Gastrocnemius medialis (tissue), 4 donors: ENCODE data around the gene HIVEP1. TPM values are rescaled to one million over a fixed set of nuclear protein-coding genes. Genes with fewer than 3 reads are reported as not detected.

Experiments used
- ATAC-seq, 2 donors: fragments of 150-250 bp; one replicate each; pipeline ENCODE4 v1.9.1; 2016
- DNase-seq, 2 donors: peaks; one replicate each; pipeline ENCODE4 v3.0.0-alpha.2; 2019
- H3K27ac ChIP-seq, 4 donors: fragments of 200-600 bp; sonication (generic); 1 replicate in 1 of 4; 2 replicates in 3 of 4; pipeline ENCODE4 v1.5.1; 2016 to 2018; ENCODE audit warnings: mild to moderate bottlenecking in 2 of 4, moderate library complexity in 1 of 4
- H3K27me3 ChIP-seq, 3 donors: fragments of 200-600 bp; sonication (generic) in 2 of 3; 1 replicate in 1 of 3; 2 replicates in 2 of 3; pipeline versions ENCODE4 v1.5.1 to v1.6.0; 2016 to 2019; ENCODE audit warnings: mild to moderate bottlenecking in 1 of 3, moderate library complexity in 1 of 3
- H3K36me3 ChIP-seq, 2 donors: fragments of 200-600 bp; sonication (generic) in 1 of 2; one replicate each; pipeline ENCODE4 v1.5.1; 2017 to 2018
- H3K4me1 ChIP-seq, 2 donors: fragments of 200-600 bp; sonication (generic) in 1 of 2; one replicate each; pipeline ENCODE4 v1.5.1; 2016 to 2017; ENCODE audit warnings: mild to moderate bottlenecking in 2 of 2
- H3K4me3 ChIP-seq, 4 donors: fragments of 200-600 bp; sonication (generic) in 3 of 4; 1 replicate in 1 of 4; 2 replicates in 3 of 4; pipeline ENCODE4 v1.5.1; 2016 to 2019; ENCODE audit warnings: mild to moderate bottlenecking in 2 of 4
- H3K9me3 ChIP-seq, 3 donors: fragments of 200-600 bp; sonication (generic) in 2 of 3; 1 replicate in 1 of 3; 2 replicates in 2 of 3; pipeline ENCODE4 v1.5.1; 2016 to 2019
- POLR2A ChIP-seq, 2 donors: fragments of 450-650 bp; IDR thresholded peaks; one replicate each; pipeline ENCODE4 v1.6.1; 2017; ENCODE audit warnings: antibody characterized with exemption in 2 of 2, mild to moderate bottlenecking in 2 of 2, moderate library complexity in 2 of 2
- in situ Hi-C, 4 donors: fragments of 200-750 bp; cut with MboI; loops; one replicate each; pipeline versions ENCODE4 v1.15.0 to v1.8.0; 2017; ENCODE audit warnings: low sequenced_read_pairs in 4 of 4
- intact Hi-C: fragments of 100-400 bp; cut with DNase I; formaldehyde crosslinking; loops from one replicate; pipeline ENCODE4 v1.15.1; 2023; ENCODE audit warnings: low total_unique reads
- total RNA-seq, 4 donors: library from RNA; depleted of rRNA; stranded (reverse); fragments of >200 nt; gene quantifications; one replicate each; pipeline versions ENCODE4 v1.1.0 to v1.2.3, GENCODE V29; 2016
- TF ChIP-seq, protein P1 (sequence below), 5 experiments: fragments of 450-650 bp in 3 of 5; fragments of 200-600 bp in 2 of 5; sonication (generic) in 2 of 5; IDR thresholded peaks in 4 of 5; conservative IDR thresholded peaks in 1 of 5; 1 replicate in 4 of 5; 2 replicates in 1 of 5; pipeline ENCODE4 v1.5.1; 2016 to 2019; ENCODE audit warnings: antibody characterized with exemption in 5 of 5, mild to moderate bottlenecking in 3 of 5, moderate library complexity in 3 of 5

The HIVEP1 gene
- total RNA-seq, 4 donors from 2014 or later, result 8.3 to 13.5 (median 10.5) TPM

DNA sequence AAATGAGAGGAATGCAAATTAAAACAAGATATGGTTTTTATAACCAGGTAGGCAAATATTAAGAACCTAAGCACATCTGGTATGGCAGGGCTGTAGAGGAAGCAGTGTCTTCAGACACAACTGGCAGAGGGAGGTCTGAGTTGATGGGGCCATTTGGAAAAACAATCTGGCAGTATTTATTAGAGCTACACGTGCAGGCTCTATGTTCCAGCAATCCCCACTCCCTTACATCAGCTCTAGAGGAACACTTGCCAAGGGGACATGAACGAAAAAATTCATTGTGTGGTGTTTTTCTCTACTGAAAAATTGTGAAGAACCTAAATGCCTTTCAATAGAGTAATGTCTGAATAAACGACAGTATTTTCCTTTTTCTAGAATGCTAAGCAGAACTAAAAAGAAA lies 166.4 kb downstream of the HIVEP1 start:
- H3K27ac ChIP-seq, result no peak overlapping the region
- in situ Hi-C loops, result no loop called here
- H3K4me3 ChIP-seq, result no peak overlapping the region
- TF ChIP-seq, protein P1, sequence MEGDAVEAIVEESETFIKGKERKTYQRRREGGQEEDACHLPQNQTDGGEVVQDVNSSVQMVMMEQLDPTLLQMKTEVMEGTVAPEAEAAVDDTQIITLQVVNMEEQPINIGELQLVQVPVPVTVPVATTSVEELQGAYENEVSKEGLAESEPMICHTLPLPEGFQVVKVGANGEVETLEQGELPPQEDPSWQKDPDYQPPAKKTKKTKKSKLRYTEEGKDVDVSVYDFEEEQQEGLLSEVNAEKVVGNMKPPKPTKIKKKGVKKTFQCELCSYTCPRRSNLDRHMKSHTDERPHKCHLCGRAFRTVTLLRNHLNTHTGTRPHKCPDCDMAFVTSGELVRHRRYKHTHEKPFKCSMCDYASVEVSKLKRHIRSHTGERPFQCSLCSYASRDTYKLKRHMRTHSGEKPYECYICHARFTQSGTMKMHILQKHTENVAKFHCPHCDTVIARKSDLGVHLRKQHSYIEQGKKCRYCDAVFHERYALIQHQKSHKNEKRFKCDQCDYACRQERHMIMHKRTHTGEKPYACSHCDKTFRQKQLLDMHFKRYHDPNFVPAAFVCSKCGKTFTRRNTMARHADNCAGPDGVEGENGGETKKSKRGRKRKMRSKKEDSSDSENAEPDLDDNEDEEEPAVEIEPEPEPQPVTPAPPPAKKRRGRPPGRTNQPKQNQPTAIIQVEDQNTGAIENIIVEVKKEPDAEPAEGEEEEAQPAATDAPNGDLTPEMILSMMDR (IDR thresholded peaks at IDR 0.05 in 4 of 5, conservative IDR thresholded peaks at IDR 0.05 in 1 of 5), result no peak
- TF ChIP-seq POLR2A (IDR thresholded peaks at IDR 0.05), result no peak
- ATAC-seq, result no peak
- intact Hi-C loops, result no loop called here
- no peaks in the 10 kb centered on the region for H3K9me3 ChIP-seq
- no peaks in the 10 kb centered on the region for H3K4me1 ChIP-seq
- H3K27me3 ChIP-seq, result no peaks in the 10 kb centered on the region
- H3K36me3 ChIP-seq, result no peaks in the 10 kb centered on the region
- DNase-seq, result no peak

DNA sequence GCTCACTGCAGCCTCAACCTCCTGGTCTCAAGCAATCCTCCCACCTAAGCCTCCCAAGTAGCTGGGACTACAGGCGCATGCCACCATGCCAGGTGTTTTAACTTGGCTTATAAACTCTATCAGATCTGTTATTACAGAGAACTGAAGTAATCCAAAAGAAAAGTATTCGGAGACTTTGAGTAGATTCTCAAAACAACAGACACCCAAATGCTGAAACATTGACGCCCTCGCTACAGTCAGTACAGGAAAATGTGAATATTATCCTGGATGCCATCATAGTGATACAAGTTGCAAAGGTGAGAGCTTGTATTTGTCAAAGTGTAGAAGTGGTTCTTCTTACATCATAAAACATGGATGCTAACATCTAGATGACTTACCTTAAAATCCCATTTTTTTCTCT lies 169.4 kb downstream of the HIVEP1 start:
- TF ChIP-seq, protein P1 (IDR thresholded peaks at IDR 0.05 in 4 of 5, conservative IDR thresholded peaks at IDR 0.05 in 1 of 5), result no peak
- TF ChIP-seq POLR2A (IDR thresholded peaks at IDR 0.05), result no peak
- Histone ChIP-seq H3K4me1 (no peaks in the 10 kb centered on the region), H3K9me3 (no peaks in the 10 kb centered on the region), H3K36me3 (no peaks in the 10 kb centered on the region), H3K4me3 (no peak overlapping the region), H3K27ac (no peak overlapping the region), H3K27me3 (no peaks in the 10 kb centered on the region)
- DNase-seq (no peak), ATAC-seq (no peak)
- intact Hi-C loops (no loop called here), in situ Hi-C loops (no loop called here)

DNA sequence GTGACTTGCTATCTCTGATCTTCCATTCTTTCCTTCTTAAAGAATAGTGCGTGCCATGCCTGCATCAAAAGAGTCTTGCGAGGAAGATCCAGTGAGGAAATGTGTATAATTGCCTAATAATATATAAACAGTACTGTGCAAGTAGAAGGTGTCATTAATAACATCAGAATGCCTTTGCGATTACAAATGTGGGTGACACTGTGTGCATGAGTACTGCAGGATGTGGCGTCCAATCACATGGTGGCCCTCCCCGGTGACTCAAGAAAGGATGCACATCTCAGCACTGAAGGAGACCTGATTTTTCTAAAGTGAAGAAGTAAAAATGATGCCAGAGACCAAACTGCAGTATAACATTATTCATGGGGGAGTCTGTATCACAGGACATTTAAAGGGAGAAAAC lies 170.6 kb downstream of the HIVEP1 start:
- H3K27ac ChIP-seq, result no peak overlapping the region
- no peaks in the 10 kb centered on the region for H3K9me3 ChIP-seq
- ATAC-seq (no peak), DNase-seq (no peak)
- no peak for TF ChIP-seq POLR2A (IDR thresholded peaks at IDR 0.05)
- TF ChIP-seq, protein P1 (IDR thresholded peaks at IDR 0.05 in 4 of 5, conservative IDR thresholded peaks at IDR 0.05 in 1 of 5), result no peak
- H3K27me3 ChIP-seq, result no peaks in the 10 kb centered on the region
- intact Hi-C loops, result no loop called here
- no peaks in the 10 kb centered on the region for H3K36me3 ChIP-seq
- no peaks in the 10 kb centered on the region for H3K4me1 ChIP-seq
- H3K4me3 ChIP-seq, result no peak overlapping the region
- in situ Hi-C loops, result no loop called here

DNA sequence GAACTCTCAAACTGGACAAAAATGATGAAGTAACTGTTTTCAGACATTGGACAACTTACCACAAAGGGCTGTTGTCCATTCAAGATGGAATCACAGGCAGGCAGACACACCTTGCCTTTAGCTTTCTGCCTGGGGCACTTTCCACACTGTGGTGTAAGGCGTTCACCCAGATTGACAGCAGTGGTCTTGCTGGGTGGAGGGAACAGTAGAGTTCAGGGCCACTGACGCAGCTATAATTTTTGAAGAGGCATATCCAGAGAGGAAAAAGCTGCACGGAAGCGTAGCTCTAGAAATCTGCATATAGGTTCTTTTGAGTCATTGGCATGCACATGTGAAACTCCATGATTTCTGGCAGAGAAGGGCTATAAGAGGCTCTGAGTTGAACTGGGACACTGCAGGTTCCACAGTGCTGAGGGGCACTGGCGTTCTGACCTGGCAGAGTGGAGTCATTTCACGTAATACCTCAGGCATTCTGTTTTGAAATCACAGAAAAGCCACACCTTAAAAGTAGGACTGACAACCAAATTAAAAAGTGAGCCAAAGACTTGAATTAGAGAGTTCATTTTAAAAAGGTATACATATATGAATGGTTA lies 173.1 kb downstream of the HIVEP1 start:
- intact Hi-C loops, result no loop called here
- TF ChIP-seq, protein P1 (IDR thresholded peaks at IDR 0.05 in 4 of 5, conservative IDR thresholded peaks at IDR 0.05 in 1 of 5), result no peak
- no peak for TF ChIP-seq POLR2A (IDR thresholded peaks at IDR 0.05)
- no peaks in the 10 kb centered on the region for H3K27me3 ChIP-seq
- in situ Hi-C loops, result no loop called here
- no peaks in the 10 kb centered on the region for H3K9me3 ChIP-seq
- no peak for DNase-seq
- no peaks in the 10 kb centered on the region for H3K36me3 ChIP-seq
- H3K27ac ChIP-seq, result no peak overlapping the region
- no peak overlapping the region for H3K4me3 ChIP-seq
- no peaks in the 10 kb centered on the region for H3K4me1 ChIP-seq
- no peak for ATAC-seq

DNA sequence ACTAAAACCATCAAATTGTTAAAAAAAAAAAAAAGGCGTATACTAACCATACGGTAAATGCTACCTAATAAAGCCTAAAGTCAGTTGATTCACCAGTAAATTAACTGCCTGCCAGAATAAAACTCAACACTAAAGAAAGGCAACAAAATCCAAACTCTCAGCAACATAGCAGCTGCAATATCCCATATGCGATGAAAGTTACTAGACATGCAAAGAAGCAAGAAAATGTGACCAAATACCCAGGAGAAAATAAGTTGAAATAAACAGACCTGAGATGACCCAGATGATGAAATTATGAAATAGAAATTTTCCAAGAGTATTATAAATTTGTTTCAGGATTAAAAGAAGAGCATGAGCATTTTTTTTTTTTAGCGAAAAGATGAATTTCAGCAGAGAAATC lies 174.4 kb downstream of the HIVEP1 start:
- H3K9me3 ChIP-seq, result no peaks in the 10 kb centered on the region
- H3K4me3 ChIP-seq, result no peak overlapping the region
- no peaks in the 10 kb centered on the region for H3K27me3 ChIP-seq
- H3K27ac ChIP-seq, result no peak overlapping the region
- intact Hi-C loops (no loop called here), in situ Hi-C loops (no loop called here)
- TF ChIP-seq, protein P1 (IDR thresholded peaks at IDR 0.05 in 4 of 5, conservative IDR thresholded peaks at IDR 0.05 in 1 of 5), result no peak
- TF ChIP-seq POLR2A (IDR thresholded peaks at IDR 0.05), result no peak
- ATAC-seq (peak in 1 of 2 donors; percentile 56), DNase-seq (no peak)
- H3K36me3 ChIP-seq, result no peaks in the 10 kb centered on the region
- H3K4me1 ChIP-seq, result no peaks in the 10 kb centered on the region
